ENCODE results near the gene CBLB.

DNA sequence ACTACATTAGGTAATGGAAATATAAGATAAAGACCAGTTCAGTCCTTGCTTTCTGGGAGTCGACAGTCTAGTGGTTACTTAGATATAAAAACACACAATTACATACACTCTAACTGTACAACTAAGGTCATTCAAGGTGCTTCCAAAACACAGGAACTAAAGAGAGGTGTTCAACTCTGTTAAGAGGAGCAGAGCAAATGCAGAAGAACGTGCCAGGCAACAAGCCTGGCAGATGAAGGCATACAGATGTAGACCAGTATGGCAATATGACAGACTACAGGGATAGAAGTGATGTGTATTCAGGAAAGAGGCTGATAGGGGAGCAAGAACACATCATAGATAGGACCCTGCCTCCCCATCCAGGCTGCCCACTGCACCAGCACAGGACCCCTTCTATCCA is 78.3 kb downstream of the CBLB start:
- TF ChIP-seq CTCF (IDR thresholded peaks at IDR 0.05) (no peak), POLR2A (IDR thresholded peaks at IDR 0.05) (no peak)
